Gastroesophageal sphincter (tissue), 3 donors: Measurements from ENCODE around the gene TRIM77.
"Not testable (repeated sequence)": the region's sequence is repeated elsewhere in the genome, so short reads cannot be mapped to it uniquely, and the experiment has no call there.

Source experiments
- POLR2A ChIP-seq, 2 donors: fragments of 450-650 bp; IDR thresholded peaks; one replicate each; pipeline ENCODE4 v1.6.1; 2017; ENCODE audit warnings: antibody characterized with exemption in 2 of 2, mild to moderate bottlenecking in 2 of 2, moderate library complexity in 1 of 2
- POLR2AphosphoS5 ChIP-seq: sonication (generic); formaldehyde crosslinking; IDR thresholded peaks from one replicate; pipeline ENCODE4 v1.6.1; 2017; ENCODE audit warnings: antibody characterized with exemption
- TF ChIP-seq, protein P1 (sequence below), 4 experiments: fragments of 200-600 bp in 2 of 4; fragments of 450-650 bp in 2 of 4; sonication (generic) in 1 of 4; IDR thresholded peaks; one replicate each; pipeline ENCODE4 v1.5.1; 2017 to 2019; ENCODE audit warnings: antibody characterized with exemption in 4 of 4, mild to moderate bottlenecking in 2 of 4, moderate library complexity in 2 of 4

DNA sequence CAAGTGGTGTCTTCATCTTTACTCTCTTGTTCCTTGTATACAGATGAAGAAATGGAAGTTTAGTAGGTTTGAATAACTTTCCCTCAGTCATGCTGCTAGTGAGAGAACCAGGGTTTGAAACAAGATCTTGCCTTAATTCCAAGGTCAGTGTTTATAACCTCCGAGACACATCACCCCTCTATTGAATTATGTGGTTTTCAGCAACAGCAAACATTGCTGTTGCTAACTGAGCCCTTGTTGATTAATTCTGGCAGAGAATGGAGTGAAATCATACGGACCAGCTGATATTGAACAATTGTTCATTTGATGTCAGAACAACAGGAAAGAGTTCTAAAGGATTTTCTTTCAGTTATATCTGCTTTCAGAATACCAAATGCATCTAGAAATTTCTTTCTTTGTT, 36.7 kb upstream of the TRIM77 start:
- not testable (repeated sequence) for TF ChIP-seq POLR2AphosphoS5; POLR2A (IDR thresholded peaks at IDR 0.05)
- TF ChIP-seq, protein P1, sequence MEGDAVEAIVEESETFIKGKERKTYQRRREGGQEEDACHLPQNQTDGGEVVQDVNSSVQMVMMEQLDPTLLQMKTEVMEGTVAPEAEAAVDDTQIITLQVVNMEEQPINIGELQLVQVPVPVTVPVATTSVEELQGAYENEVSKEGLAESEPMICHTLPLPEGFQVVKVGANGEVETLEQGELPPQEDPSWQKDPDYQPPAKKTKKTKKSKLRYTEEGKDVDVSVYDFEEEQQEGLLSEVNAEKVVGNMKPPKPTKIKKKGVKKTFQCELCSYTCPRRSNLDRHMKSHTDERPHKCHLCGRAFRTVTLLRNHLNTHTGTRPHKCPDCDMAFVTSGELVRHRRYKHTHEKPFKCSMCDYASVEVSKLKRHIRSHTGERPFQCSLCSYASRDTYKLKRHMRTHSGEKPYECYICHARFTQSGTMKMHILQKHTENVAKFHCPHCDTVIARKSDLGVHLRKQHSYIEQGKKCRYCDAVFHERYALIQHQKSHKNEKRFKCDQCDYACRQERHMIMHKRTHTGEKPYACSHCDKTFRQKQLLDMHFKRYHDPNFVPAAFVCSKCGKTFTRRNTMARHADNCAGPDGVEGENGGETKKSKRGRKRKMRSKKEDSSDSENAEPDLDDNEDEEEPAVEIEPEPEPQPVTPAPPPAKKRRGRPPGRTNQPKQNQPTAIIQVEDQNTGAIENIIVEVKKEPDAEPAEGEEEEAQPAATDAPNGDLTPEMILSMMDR (IDR thresholded peaks at IDR 0.05), result not testable (repeated sequence)
